Activated CD4-positive, alpha-beta T cell treated with anti-CD3 and anti-CD28 coated beads for 4 hours (primary cell): ENCODE results near the gene ARNT2.

ENCODE experiments used
- DNase-seq, 2 donors: peaks; one replicate each; pipeline ENCODE4 v3.0.0-alpha.2; 2020

ARNT2 gene

GRCh38 chr15:80468796-80469195 lies 64.6 kb downstream of the ARNT2 start:
- no peak for DNase-seq

- DNase-seq = no peak
Observed at GRCh38 chr15:80471881-80472280, 67.7 kb downstream of the ARNT2 start.

GRCh38 chr15:80473286-80474223 lies 69.4 kb downstream of the ARNT2 start:
- DNase-seq = no peak

- DNase-seq = no peak
Observed at GRCh38 chr15:80474224-80475215, 70.3 kb downstream of the ARNT2 start.

- no peak for DNase-seq
Observed at GRCh38 chr15:80475572-80475971, 71.4 kb downstream of the ARNT2 start.

- no peak for DNase-seq
Observed at GRCh38 chr15:80476036-80476435, 71.9 kb downstream of the ARNT2 start.

- no peak for DNase-seq
Observed at GRCh38 chr15:80478075-80478474, 73.9 kb downstream of the ARNT2 start.

- DNase-seq = no peak
Observed at GRCh38 chr15:80479191-80479590, 75.0 kb downstream of the ARNT2 start.

GRCh38 chr15:80480171-80480811 lies 76.1 kb downstream of the ARNT2 start:
- no peak for DNase-seq

GRCh38 chr15:80480909-80481308 lies 76.7 kb downstream of the ARNT2 start:
- no peak for DNase-seq

GRCh38 chr15:80482696-80483095 lies 78.5 kb downstream of the ARNT2 start:
- DNase-seq = no peak

GRCh38 chr15:80483725-80484161 lies 79.6 kb downstream of the ARNT2 start:
- no peak for DNase-seq

- no peak for DNase-seq
Observed at GRCh38 chr15:80484333-80484864, 80.2 kb downstream of the ARNT2 start.

- DNase-seq = no peak
Observed at GRCh38 chr15:80485370-80486164, 81.4 kb downstream of the ARNT2 start.

GRCh38 chr15:80487839-80488390 lies 83.7 kb downstream of the ARNT2 start:
- no peak for DNase-seq

- DNase-seq = no peak
Observed at GRCh38 chr15:80489030-80489594, 84.9 kb downstream of the ARNT2 start.

- DNase-seq = no peak
Observed at GRCh38 chr15:80490431-80490990, 86.3 kb downstream of the ARNT2 start.

- DNase-seq = no peak
Observed at GRCh38 chr15:80491163-80491847, 87.1 kb downstream of the ARNT2 start.

GRCh38 chr15:80492409-80492808 lies 88.2 kb downstream of the ARNT2 start:
- no peak for DNase-seq

GRCh38 chr15:80492874-80493273 lies 88.7 kb downstream of the ARNT2 start:
- no peak for DNase-seq
